Muscle of arm (tissue), 14 donors: ENCODE measurements around the gene EPB41L1. TPM values are rescaled to one million over a fixed set of nuclear protein-coding genes. Genes with fewer than 3 reads are reported as not detected.
A peak's percentile ranks its signal among the peaks of the same experiment; 100 is the strongest.

ENCODE experiments used
- DNase-seq: peaks from one replicate; pipeline ENCODE4 v3.0.0-alpha.2; 2013
- long read RNA-seq, 11 donors: transcript quantifications; one replicate each; lab custom pipeline, GENCODE V29; 2026
- polyA plus RNA-seq, 12 donors: library from polyadenylated mRNA; unstranded; fragments of 120-200 nt; gene quantifications; one replicate each; pipeline ENCODE4 v1.2.1, GENCODE V29; 2013; ENCODE audit not compliant: insufficient read length in 12 of 12

The EPB41L1 gene
- polyA plus RNA-seq = 10 to 100 TPM in 11 of 12 donors, not detected in 1; 20.0 to 42.1 (median 23.3) TPM
- long read RNA-seq, donor 1 = 0 reads
- long read RNA-seq, donor 2, partial matches to known transcripts = 9 of 9 reads
- long read RNA-seq, donor 2, other reads (novel, unspliced or antisense) = 0 of 9 reads
- long read RNA-seq, donor 3 = 0 reads
- long read RNA-seq, donor 4 = 0 reads
- long read RNA-seq, donor 5 = 0 reads
- long read RNA-seq, donor 6 = 0 reads
- long read RNA-seq, donor 7 = 0 reads
- long read RNA-seq, donor 8 = 0 reads
- long read RNA-seq, donor 9 = 0 reads
- long read RNA-seq, donor 10 = 0 reads
- long read RNA-seq, donor 11, partial matches to known transcripts = 7 of 7 reads
- long read RNA-seq, donor 11, other reads (novel, unspliced or antisense) = 0 of 7 reads

DNA sequence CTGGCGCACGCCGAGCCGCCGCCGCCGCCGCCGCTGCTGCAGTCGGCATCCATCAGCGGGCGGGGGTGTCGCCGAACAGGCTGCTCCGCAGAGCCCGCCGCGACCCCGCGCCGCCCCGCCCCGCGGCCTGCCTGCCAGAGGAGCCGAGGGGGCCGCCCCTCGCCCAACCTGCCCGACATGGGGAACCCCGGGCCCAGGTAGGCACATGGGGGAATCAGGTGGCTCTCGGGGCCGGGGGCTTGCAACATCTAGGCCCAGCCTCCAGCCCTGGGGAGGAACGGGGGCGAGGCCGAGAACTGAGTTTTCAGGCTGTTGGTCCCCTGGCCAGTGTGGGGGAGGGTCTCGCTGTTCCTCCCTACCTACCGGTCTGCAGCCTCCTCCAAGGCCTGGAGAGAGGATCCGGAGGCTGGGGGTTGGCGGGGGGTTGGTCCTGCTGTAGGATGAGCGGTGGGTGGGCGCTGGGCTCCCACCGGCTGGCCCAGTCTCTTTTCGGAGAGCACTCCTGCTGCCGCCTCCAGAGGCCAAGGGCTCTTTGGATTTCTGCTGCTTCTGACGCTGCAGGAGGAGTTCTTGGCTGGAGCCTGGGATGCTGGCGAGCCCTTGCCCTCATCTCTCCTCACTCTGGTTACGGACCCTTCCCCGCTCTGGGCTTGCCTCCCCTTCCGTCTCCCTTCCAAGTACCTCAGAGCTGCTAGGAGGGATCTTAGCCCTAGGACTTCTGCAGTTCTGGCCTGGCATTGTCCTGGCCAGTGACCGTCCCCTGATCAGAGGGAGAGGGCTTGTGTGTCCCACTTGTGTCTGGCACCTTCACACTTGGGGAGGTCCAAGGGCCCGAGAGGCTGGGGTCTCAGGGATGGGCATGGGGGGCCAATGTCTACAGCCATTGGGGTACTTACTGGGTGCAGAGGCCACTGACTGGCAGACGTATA, at the start of gene EPB41L1:
Gene EPB41L1, plus strand, starts transcription at position 41 of the 929 bp plus-strand sequence. CDS start 19,038 bp downstream, outside the sequence.
- DNase-seq = peak; percentile 38

DNA sequence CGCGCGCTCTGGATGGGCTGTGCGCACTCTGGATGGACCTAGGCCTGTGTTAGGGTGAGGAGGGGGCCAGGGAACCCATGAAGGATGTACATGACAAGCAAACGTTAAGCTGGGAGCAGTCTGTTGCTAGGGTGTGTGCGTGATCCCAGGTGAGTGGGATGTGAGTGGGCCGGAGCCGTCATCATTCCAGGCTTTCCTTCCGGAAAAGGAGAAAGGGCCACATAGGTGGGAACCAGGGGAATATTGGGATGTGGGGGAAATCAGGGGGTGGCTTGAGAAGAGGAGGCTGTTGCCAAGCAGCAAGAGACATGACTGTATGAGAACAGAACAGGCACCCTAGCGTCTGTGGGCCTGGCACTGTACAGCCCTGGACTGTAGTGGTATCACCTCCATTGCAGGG, 49.7 kb upstream of the EPB41L1 start:
- DNase-seq = no peak

DNA sequence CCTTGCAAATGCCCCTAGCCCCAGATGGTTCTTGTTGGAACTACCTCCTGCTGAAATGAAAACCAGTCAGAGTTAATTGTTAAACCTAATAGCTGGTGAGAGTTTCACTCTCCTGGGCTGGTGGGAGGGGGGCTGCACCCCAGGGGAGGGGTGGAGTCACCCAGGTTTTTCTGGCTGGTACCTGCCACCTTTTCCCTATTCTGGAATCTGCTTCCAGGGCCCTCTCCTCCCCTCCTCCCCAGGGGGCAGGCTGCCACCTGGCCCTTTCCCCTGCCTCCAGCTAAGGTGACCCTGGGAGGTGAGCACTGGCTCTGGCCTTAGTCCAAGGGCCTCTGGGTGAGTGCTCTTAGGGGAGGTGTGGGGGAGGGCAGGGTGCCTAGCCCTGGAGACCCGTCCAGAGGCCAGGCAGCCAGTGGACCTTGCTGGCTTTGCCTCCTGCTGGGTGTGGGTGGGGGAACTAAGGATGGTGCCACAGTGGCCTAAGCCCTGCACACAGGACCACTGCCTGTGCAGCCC, 48.8 kb upstream of the EPB41L1 start:
- no peak for DNase-seq

DNA sequence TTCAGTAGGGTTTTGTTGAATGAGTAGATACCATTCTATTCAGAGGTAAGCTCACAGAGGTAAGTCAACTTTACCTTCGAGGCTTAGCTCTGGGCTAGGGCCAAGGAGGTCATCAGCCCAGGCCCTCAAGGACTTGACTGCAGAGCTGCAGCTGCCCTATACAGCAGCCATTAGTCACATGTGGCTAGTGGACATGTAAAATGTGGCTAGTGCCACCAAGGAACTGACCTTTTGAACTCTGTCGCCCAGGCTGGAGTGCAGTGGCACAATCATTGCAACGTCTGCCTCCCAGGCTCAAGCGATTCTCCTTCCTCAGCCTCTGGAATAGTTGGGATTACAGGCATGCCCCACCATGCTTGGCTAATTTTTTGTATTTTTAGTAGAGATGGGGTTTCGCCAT, 47.9 kb upstream of the EPB41L1 start:
- DNase-seq = no peak

DNA sequence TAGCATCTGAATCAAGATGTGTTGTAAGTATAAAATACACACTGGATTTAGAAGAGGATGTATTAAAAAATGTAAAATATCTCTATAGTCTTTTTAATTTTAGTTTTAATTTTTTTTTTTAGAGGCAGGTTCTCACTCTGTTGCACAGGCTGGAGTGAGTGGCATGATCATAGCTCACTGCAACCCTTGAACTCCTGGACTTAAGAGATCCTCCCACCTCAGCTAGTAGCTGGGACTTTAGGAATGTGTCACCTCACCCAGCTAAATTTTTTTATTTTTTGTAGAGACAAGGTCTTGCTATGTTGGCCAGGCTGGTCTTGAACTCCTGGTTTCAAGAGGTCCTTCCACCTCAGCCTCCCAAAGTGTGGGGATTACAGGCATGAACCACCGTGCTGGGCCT, 46.7 kb upstream of the EPB41L1 start:
- no peak for DNase-seq

DNA sequence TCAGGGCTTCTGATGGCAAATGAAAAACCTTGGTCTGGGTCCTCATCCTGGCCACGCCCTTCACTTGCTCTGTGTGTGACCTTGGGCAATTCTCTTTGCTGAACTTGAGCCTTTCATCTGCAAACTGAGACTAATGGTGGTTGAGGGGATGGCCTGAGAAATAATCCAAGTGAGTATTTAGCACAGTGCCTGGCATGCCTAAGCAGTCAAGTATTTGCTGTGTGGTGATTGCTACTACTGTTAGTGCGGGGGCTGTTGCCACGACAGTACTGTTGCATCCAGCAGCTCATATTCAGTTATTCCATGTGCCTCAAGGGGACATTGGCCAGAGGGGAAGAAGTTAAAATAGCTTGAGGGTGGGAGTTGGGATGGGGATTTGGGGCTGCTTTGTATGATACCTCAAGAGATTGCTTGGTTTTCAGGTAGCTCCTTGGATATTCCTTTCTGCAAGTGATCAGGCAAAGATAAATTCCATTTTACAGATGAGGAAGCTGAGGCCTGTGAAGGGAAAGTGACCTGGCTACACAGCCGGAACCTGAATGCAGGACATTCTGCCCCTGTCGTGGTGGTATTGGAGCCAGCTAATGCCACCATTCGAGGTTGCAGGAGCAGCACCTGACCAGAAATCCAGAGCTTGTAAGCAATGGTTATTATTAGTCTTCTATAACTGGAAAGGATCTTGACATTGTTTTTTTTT, 45.1 kb upstream of the EPB41L1 start:
- DNase-seq = no peak

DNA sequence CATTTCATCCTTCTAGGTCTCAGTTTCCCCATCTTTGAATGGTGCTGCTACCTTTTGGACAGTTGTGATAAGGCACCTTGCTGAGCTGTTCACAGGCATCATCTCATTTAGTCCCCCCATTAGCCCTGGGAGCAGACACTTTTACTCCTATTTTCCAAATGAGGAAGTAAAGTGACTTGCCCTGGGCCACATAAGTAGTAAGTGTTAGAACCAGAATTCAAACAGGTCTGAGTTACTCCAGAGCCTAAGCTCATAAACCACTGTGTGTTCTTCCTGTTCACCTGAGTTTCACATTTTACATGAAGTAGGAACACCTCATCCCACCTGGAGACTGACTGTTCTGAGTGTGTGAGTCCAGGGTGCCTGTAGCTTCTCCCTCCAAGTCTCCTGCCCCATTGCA, 43.5 kb upstream of the EPB41L1 start:
- DNase-seq = no peak

DNA sequence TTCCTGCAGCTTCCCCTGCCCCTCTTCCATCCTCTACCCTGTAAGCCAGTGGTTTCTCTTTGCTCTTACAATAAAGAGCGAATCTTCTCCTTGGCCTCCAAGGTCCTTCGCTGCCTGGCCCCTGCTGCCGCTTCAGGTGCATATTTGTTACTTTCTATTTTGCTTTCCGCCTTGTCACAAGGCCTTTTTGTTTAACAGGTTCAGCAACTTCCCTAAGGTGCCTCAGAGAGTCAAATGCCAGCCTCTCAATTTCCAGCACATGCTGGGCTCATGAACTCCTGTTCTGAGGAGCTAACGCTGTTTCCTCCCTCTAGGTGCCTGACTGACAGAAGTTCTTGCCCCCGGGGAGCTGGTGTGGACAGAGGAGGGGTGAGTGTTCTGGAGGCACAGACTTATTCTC, 42.4 kb upstream of the EPB41L1 start:
- no peak for DNase-seq

DNA sequence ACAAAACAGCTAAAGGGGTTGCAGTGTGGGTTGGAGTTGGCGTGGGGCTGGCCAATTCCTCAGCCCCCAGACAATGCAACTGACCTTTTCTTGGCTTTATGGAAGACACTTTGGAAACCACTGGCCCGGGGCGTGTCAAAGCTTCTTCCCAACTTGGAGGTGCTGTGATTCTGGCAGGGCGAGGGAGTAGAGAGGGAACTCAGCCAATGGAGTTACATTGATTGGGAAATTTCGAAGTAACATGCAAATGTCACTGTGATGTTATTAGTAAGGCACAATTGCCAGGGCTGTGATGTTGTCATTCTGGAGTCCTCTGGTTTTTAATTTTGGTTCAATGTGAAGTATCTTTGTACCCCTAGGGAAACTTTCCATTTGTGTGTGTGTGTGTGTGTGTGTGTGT, 41.5 kb upstream of the EPB41L1 start:
- no peak for DNase-seq

DNA sequence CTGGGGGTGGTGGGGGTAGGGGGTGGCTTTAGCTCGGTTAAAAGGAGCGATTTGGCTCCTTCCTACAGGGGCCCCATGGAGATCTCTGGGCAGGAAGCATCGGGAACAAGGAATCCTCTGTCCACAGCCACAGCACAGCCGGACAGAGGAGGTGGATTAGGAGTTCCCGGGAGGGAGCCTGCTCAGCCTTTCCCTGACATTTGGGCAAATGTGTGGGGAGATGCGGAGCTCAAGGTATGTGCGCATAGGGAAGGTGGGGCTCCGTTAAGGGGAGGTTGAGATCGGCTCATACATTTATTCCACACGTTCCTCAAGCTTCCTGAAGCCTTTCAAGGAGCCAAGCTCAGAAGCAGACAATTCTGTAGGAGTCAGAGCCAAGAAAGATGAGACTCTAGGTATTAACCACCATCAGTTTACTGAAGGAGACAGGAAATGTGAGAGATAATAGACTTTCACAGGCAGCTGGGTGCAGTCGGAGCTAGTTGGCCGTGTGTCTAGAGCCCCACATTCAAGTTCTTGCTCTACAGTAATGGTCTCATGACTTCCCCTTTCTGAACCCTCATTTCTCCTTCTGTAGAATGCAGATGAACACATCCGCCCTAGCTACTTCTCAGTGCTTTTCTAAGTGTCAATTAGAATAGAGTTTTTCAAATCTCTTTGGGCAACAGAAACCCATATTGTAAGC, 40.8 kb upstream of the EPB41L1 start:
- DNase-seq = no peak

DNA sequence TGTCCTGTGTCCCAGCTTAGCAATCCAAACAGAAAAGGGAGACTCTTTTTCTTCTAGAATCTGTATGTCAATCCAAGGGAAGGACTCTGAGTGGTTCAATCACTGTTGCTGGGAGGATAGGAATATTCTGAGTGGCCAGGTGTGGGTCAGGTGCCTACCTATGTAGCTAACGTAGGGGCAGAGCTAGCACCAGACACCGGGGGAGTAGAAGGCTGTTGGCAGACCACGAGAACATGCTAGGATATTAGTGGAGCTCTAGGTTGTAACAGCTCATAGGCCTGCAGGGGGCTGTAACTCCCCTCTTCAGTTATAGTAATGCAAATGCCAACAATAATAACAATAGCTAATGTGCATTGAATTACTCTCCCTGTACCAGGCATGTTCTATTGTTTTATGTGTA, 39.8 kb upstream of the EPB41L1 start:
- DNase-seq = no peak

DNA sequence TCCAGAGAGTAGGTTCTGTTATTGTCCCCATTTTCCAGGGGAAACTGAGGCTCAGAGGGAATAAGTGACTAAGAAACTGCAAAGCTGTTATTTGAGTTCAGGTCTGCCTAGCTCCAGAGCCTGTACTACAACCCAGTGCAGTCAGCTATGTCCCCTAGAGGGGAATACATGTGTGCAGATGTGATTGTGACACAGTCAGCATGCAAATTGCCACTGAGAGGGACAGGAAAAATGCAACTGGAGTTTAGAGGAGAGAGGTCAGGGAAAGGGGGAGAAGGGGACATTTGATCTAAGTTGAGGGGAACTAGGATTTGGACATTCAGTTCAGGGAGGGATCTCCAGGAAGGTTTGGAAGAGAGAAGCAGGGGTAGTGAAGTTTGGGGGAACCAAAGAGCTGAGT, 38.6 kb upstream of the EPB41L1 start:
- DNase-seq = no peak

DNA sequence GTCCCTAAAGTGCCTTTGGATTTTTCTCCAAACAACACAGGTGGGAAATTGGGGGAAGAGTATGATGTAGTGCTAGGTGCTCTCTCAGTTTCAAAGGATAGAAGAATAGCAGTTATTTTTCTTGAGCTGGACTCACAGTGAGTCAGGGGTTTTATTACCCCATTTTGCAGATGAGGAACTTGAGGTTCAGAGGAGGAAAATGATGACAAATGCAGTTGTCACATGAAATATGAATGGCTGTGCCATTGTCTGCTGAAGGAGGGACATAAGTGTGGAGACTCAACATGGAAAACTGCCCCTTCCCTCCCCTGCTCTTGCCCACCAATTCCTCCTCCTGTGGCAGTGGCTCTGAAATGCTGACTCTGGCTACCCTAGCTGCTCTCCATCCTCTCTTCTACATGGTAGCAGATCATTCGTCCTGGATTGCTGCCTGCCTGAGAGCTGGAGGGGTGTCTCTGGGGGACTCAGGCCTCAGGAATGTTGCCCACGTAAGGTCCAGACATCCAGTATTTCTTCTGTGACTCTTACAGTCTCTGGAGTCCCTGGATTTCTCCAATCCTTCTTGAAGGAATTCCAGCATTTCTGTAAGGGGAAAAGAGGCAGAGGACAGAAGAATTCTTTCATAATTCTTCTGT, 37.6 kb upstream of the EPB41L1 start:
- DNase-seq = no peak

DNA sequence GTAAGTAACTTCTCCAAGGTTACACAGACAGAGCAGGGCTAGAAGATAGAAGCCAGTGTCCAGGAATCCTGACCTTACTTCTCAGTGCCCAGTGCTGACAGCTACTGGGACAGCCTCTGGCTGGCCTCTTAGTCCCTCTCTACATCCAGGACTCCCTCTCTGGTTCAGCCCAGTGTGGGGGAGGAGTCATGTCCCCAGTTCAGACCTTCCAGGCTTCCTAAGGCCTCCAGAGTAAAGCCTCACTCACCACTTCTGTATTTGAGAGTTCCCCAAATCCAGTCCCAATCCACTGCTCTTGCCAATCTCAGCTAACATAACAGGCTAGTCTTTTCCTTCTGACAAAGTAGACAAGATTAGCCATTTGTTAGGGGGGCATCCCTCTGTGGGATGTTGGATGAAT, 36.9 kb upstream of the EPB41L1 start:
- DNase-seq = no peak

DNA sequence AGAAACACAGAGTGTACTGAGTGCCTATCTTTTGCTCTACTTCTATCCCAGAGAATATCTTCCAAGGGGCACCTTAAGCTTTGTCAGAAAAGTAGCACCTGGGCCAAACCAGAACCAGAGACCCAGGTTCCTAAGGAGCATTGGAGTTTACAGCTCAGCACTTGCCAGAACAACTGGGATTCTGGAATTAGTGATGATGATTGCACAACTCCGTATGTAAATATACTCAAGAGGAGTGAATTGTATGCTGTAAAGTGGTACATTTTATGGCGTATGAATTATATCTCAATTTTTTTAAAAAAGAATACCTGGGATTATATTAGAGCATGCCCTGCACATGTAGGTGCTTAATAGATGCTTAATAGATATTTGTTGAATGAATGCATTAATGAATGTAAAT, 36.2 kb upstream of the EPB41L1 start:
- DNase-seq = no peak

DNA sequence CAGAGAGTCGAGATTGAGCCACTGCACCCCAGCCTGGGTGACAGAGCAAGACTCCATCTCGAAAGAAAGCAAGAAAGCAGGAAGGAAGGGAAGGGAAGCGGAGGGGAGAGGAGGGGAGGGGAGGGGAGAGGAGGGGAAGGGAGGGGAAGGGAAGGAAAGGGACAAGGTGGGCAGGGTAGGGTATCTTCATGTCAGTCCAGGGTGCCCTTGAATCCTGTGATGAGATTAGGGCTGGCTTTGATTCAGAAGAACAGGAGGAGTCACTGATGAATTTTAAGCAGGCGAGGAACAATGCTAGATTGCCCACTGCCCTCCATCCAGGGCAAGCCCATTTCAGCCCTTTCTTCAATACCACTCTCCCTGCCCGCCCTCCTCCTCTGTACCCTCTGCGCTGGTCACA, 35.0 kb upstream of the EPB41L1 start:
- no peak for DNase-seq

DNA sequence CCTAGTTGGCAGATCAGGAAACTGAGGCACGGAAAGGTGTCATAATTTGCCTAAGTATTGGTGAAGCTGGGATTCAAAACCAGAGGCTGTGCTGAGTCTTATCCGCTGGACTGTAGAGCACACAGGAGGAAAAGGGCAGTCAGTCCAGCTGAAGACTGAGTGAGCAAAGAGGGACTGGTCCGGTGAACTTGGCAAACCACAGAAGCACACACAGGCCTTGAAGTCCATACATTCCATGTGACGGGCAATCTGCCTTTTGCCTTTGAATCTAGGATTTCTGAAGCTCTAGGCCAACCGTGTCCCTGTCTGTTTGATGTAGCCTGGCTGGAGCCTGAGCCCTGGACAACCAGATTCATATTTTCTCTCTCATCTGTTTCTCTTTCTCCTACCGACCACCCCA, 34.3 kb upstream of the EPB41L1 start:
- DNase-seq = no peak

DNA sequence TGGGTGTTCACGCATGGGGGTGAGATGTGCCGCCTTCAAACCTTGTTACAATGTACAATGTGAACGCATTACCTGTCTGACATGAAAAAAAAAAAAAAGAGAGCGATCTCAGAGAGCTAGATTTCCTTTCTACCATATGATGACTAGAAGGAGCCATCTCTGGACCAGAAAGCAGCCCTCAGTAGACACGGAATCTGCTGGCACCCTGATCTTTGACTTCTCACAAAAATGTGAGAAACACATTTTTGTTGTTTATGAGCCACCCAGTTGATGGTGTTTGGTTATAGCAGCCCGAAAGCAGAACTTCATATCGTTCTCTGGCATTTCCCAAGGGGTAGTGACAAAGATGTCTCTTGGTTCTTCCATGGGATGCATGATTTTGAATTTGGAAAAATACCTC, 33.5 kb upstream of the EPB41L1 start:
- no peak for DNase-seq

DNA sequence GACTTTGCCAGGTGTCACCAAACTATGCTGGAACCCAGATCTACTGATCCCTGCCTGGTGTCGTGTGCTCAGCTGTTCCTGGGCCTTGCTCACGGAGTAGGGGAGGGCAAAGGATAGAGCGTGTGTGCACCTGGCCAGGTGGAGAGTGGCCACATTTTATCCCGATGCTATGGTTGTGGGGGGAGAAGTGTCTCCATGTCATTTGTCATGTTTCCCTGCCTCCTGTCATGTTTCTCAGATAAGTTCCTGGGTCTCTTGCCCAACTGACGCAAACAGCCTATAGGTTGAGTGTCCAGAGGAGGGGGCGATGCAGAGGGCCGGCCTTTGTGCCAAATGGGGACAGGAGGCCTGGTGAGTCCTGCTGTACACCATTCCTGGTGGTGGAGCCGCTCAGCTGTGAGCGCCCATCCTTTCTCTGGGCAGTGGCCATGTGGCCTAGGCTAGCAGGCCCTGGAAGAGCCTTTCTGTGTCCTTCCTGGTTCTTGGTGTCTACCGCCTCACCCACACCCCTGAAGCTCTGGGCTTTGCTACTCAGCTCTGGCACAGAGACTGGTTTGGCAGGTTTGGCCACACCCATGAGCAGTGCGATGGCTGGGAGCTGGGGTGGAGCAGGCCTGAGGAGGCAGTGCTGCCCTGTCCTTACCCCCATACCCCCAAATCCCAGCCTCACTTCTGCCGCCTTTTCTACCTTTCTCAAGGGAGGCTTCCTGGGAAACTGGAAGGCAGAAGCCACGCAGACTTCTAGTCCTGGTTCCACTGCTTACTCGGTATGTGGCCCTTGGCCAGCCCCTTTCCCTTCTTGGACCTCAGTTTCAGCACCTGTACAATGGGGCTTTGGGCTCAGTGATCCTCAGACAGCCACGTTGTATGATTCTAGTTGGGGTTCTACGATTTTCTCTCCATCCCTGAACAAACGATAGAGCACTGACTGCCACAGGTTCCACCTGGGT, 32.3 kb upstream of the EPB41L1 start:
- no peak for DNase-seq

DNA sequence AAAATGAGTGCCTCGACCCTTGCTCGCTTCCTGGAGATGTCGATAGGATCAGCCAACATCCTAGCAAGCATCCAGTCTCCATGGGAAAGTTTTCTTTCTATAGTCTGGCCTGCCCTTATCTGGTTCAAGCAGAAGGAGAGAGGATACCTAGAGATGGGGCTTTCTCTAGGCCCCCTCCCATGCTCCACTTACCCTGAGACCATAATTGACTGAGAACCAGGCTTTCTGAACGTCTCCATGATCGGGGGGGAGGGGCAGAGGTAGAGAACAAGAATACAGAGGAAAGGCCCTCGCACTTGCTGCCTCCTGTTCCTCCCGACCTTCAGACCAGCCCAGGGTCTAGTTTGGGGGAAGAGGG, 31.6 kb upstream of the EPB41L1 start:
- no peak for DNase-seq
